GM12891 (cell line): Measurements from ENCODE around the gene FAM111A. TPM values are rescaled to one million over a fixed set of nuclear protein-coding genes. Genes with fewer than 3 reads are reported as not detected.
"Not testable (repeated sequence)": the region's sequence is repeated elsewhere in the genome, so short reads cannot be mapped to it uniquely, and the experiment has no call there.

ENCODE experiments used
- DNase-seq: peaks from one replicate; pipeline ENCODE4 v3.0.0; 2011; ENCODE audit warnings: low spot score; ENCODE audit not compliant: insufficient read length
- FAIRE-seq: peaks from 2 replicates; lab custom pipeline; 2011; peaks lifted over from hg19 to GRCh38; lab: Jason Lieb, UNC
- PAX5 ChIP-seq: IDR thresholded peaks from 2 replicates; pipeline ENCODE4 v1.6.1; 2011; ENCODE audit warnings: low read length, moderate library complexity, mild to moderate bottlenecking; ENCODE audit not compliant: insufficient read depth, severe bottlenecking
- POLR2A ChIP-seq: IDR thresholded peaks from 2 replicates; pipeline ENCODE4 v1.6.1; 2011; ENCODE audit warnings: low read depth, low read length, control low read depth
- POLR2AphosphoS5 ChIP-seq: IDR thresholded peaks from 2 replicates; pipeline ENCODE4 v1.6.1; 2011; ENCODE audit warnings: low read depth, low read length, control low read depth
- POU2F2 ChIP-seq: IDR thresholded peaks from 2 replicates; pipeline ENCODE4 v1.6.1; 2011; ENCODE audit warnings: low read depth, mild to moderate bottlenecking, control low read depth, low read length, moderate library complexity
- SPI1 ChIP-seq: IDR thresholded peaks from 2 replicates; pipeline ENCODE4 v1.6.1; 2011; ENCODE audit warnings: low read depth, low read length, control low read depth
- TAF1 ChIP-seq: IDR thresholded peaks from 2 replicates; pipeline ENCODE4 v1.6.1; 2011; ENCODE audit warnings: low read depth, low read length, control low read depth
- polyA plus RNA-seq: library from polyadenylated mRNA; unstranded; fragments of >200 nt; gene quantifications from one replicate; pipeline ENCODE4 v1.2.1, GENCODE V29; 2012; ENCODE audit warnings: low read depth, missing spikeins, inconsistent platforms; ENCODE audit not compliant: missing spikeins

The FAM111A gene
- 26.8 TPM for polyA plus RNA-seq

GRCh38 chr11:59142530-59143507 lies at the start of gene FAM111A:
TSS of gene FAM111A (plus strand) at chr11:59142856. CDS start at chr11:59148873, 6,017 bp downstream.
- DNase-seq (peak; percentile 53), FAIRE-seq (peak; percentile 95)
- TF ChIP-seq TAF1 (peak; percentile 25; the same call in 1 of the 2 replicates), SPI1 (no peak; the same call in 1 of the 2 replicates), POLR2A (no peak), POLR2AphosphoS5 (0 out of 2 replicates have a peak, but pooled peaks have one; percentile 45), PAX5 (no peak), POU2F2 (no peak)

GRCh38 chr11:59093576-59093975 lies 49.1 kb upstream of the FAM111A start:
- FAIRE-seq: not testable (repeated sequence)

GRCh38 chr11:59095225-59095624 lies 47.4 kb upstream of the FAM111A start:
- peak; percentile 69 for FAIRE-seq
- peak; percentile 92 for TF ChIP-seq SPI1
- DNase-seq: not testable (repeated sequence)

More at GRCh38 chr11:59093576-59093975, 49.1 kb upstream of the FAM111A start:
- DNase-seq: not testable (repeated sequence)

GRCh38 chr11:59095972-59096575 lies 46.6 kb upstream of the FAM111A start:
- not testable (repeated sequence) for FAIRE-seq, DNase-seq

GRCh38 chr11:59097113-59097708 lies 45.4 kb upstream of the FAM111A start:
- DNase-seq (no peak), FAIRE-seq (peak; percentile 80)
- no peak for TF ChIP-seq PAX5
- no peak for TF ChIP-seq POLR2A
- TF ChIP-seq SPI1: 0 out of 2 replicates have a peak, but pooled peaks have one; percentile 2

GRCh38 chr11:59097938-59098337 lies 44.7 kb upstream of the FAM111A start:
- not testable (repeated sequence) for DNase-seq
- TF ChIP-seq POLR2A (peak; percentile 53; the same call in 1 of the 2 replicates), POLR2AphosphoS5 (peak; percentile 63; the same call in 1 of the 2 replicates), POU2F2 (peak; percentile 54; the same call in 1 of the 2 replicates)
- peak; percentile 80 for FAIRE-seq

GRCh38 chr11:59102259-59102765 lies 40.3 kb upstream of the FAM111A start:
- TF ChIP-seq POLR2AphosphoS5 (peak; percentile 61; the same call in 1 of the 2 replicates), POU2F2 (peak; percentile 73; the same call in 1 of the 2 replicates), POLR2A (peak; percentile 55; the same call in 1 of the 2 replicates), PAX5 (no peak), TAF1 (no peak), SPI1 (peak; percentile 29; the same call in 1 of the 2 replicates)
- DNase-seq: peak; percentile 50
- FAIRE-seq: peak; percentile 99

- TF ChIP-seq TAF1 (0 out of 2 replicates have a peak, but pooled peaks have one; percentile 47), POU2F2 (0 out of 2 replicates have a peak, but pooled peaks have one; percentile 17), SPI1 (no peak), PAX5 (no peak), POLR2AphosphoS5 (peak; percentile 78), POLR2A (peak; percentile 76)
- FAIRE-seq: peak; percentile 85
- DNase-seq: peak; percentile 61
These were observed 36.0 kb upstream of the FAM111A start, which contains the start of gene FAM111B for GRCh38 chr11:59106363-59107336. TSS of gene FAM111B (plus strand) at chr11:59107237. CDS start at chr11:59109626, 2,389 bp downstream.

GRCh38 chr11:59107721-59108120 lies 34.9 kb upstream of the FAM111A start:
- DNase-seq: not testable (repeated sequence)
- FAIRE-seq: peak; percentile 90
